PC-9 (cell line): ENCODE data around the gene ZNF442. TPM values are rescaled to one million over a fixed set of nuclear protein-coding genes. Genes with fewer than 3 reads are reported as not detected.

Source experiments
- BruUV-seq: library from RNA; stranded (reverse); fragments of 400-500 nt; replicated peaks from 2 replicates; lab custom pipeline; 2021; lab: Mats Ljungman, UMichigan
- CTCF ChIA-PET: fragments of 300-600 bp; sonication (Branson Sonifier 250); formaldehyde crosslinking; loops from one replicate; lab custom pipeline; 2022; ENCODE audit warnings: antibody characterized with exemption; lab: Charles Lee
- POLR2A ChIA-PET: fragments of 300-600 bp; sonication (Branson Sonifier 250); formaldehyde crosslinking; loops from one replicate; lab custom pipeline; 2022; ENCODE audit warnings: antibody characterized with exemption; ENCODE audit not compliant: unreplicated experiment; lab: Charles Lee
- DNase-seq, 2 experiments: peaks; one replicate each; pipeline versions ENCODE4 v3.0.0 to v3.0.0-alpha.2; 2015 to 2022; ENCODE audit warnings: mixed read lengths in 1 of 2
- H2AFZ ChIP-seq: fragments of 200-600 bp; sonication (generic); 2 replicates; pipeline ENCODE4 v1.8.1; 2017; ENCODE audit warnings: antibody characterized with exemption
- H3F3A ChIP-seq: fragments of 200-600 bp; sonication (generic); 2 replicates; pipeline ENCODE4 v1.8.1; 2017; ENCODE audit warnings: antibody characterized with exemption, mild to moderate bottlenecking, low read depth; ENCODE audit not compliant: insufficient read depth
- H3K27ac ChIP-seq: fragments of 200-600 bp; sonication (generic); 2 replicates; pipeline ENCODE4 v1.6.1; 2016; ENCODE audit warnings: mixed run types
- H3K27me3 ChIP-seq: fragments of 200-600 bp; sonication (generic); 2 replicates; pipeline ENCODE4 v1.6.1; 2016; ENCODE audit warnings: low read depth, mixed run types; ENCODE audit not compliant: insufficient read depth
- H3K36me3 ChIP-seq: fragments of 200-600 bp; sonication (generic); 2 replicates; pipeline ENCODE4 v1.6.1; 2016; ENCODE audit warnings: low read depth, mixed run types
- H3K4me1 ChIP-seq: fragments of 200-600 bp; sonication (generic); replicated peaks from 2 replicates; pipeline ENCODE4 v1.6.1; 2016; ENCODE audit warnings: mixed run types; ENCODE audit not compliant: insufficient read depth
- H3K4me2 ChIP-seq: fragments of 200-600 bp; sonication (generic); 2 replicates; pipeline ENCODE4 v1.6.1; 2017; ENCODE audit warnings: mixed run types
- H3K4me3 ChIP-seq: fragments of 200-600 bp; sonication (generic); 2 replicates; pipeline ENCODE4 v1.6.1; 2016; ENCODE audit warnings: mixed run types
- H3K79me2 ChIP-seq: fragments of 200-600 bp; sonication (generic); 2 replicates; pipeline ENCODE4 v1.6.1; 2017; ENCODE audit warnings: low read depth, mixed run types
- H3K9me2 ChIP-seq: fragments of 200-600 bp; sonication (generic); 2 replicates; pipeline ENCODE4 v1.8.1; 2017; ENCODE audit warnings: mild to moderate bottlenecking; ENCODE audit not compliant: insufficient read depth
- H3K9me3 ChIP-seq: fragments of 200-600 bp; sonication (generic); 2 replicates; pipeline ENCODE4 v1.8.1; 2016; ENCODE audit warnings: low read depth; ENCODE audit not compliant: insufficient read depth
- H4K20me1 ChIP-seq: fragments of 200-600 bp; sonication (generic); 2 replicates; pipeline ENCODE4 v1.8.1; 2017; ENCODE audit not compliant: insufficient read depth
- CTCF ChIP-seq: fragments of 200-600 bp; sonication (generic); conservative IDR thresholded peaks from 2 replicates; pipeline ENCODE4 v1.6.1; 2017; ENCODE audit warnings: mixed run types, antibody characterized with exemption, mild to moderate bottlenecking, moderate library complexity
- EZH2 ChIP-seq: fragments of 200-600 bp; sonication (generic); IDR thresholded peaks from 2 replicates; pipeline ENCODE4 v1.8.0; 2017; ENCODE audit warnings: antibody characterized with exemption, low read depth
- intact Hi-C: fragments of 100-400 bp; cut with micrococcal nuclease; formaldehyde crosslinking; loops from one replicate; pipeline ENCODE4 v1.10.0; 2022; ENCODE audit not compliant: unreplicated experiment
- total RNA-seq: library from RNA; stranded (reverse); gene quantifications from 2 replicates; pipeline ENCODE4 v1.2.3, GENCODE V29; 2021

The ZNF442 gene
- total RNA-seq, 1 experiment from 2014 or later = not detected

- no peaks in the 10 kb centered on the region for H3K36me3 ChIP-seq
- H3F3A ChIP-seq = no peaks in the 10 kb centered on the region
- H3K9me2 ChIP-seq = no peaks in the 10 kb centered on the region
- intact Hi-C loops = no loop called here
- BruUV-seq = no TSS peak
- H2AFZ ChIP-seq = no peak overlapping the region
- H4K20me1 ChIP-seq = no peaks in the 10 kb centered on the region
- DNase-seq = no peak
- CTCF ChIA-PET = no interaction called here
- H3K79me2 ChIP-seq = no peaks in the 10 kb centered on the region
- H3K27me3 ChIP-seq = no peaks in the 10 kb centered on the region
- no peak overlapping the region for H3K4me3 ChIP-seq
- no peak overlapping the region for H3K4me2 ChIP-seq
- POLR2A ChIA-PET = no interaction called here
- TF ChIP-seq CTCF (no peak), EZH2 (no peak)
- no peak overlapping the region for H3K27ac ChIP-seq
- peaks cover 42% of the 10 kb centered on the region for H3K9me3 ChIP-seq
- H3K4me1 ChIP-seq = no peaks in the 10 kb centered on the region
Observed at GRCh38 chr19:12350890-12351197, 14.6 kb downstream of the ZNF442 start.

GRCh38 chr19:12350185-12350889, 15.1 kb downstream of the ZNF442 start:
- no peak for DNase-seq
- H4K20me1 ChIP-seq = no peaks in the 10 kb centered on the region
- H3K79me2 ChIP-seq = no peaks in the 10 kb centered on the region
- no peaks in the 10 kb centered on the region for H3F3A ChIP-seq
- no peak for TF ChIP-seq EZH2
- no peak for TF ChIP-seq CTCF
- no peak overlapping the region for H2AFZ ChIP-seq
- CTCF ChIA-PET = no interaction called here
- no peak overlapping the region for H3K4me2 ChIP-seq
- H3K27me3 ChIP-seq = no peaks in the 10 kb centered on the region
- no peaks in the 10 kb centered on the region for H3K9me2 ChIP-seq
- no peak overlapping the region for H3K4me3 ChIP-seq
- peaks cover 42% of the 10 kb centered on the region for H3K9me3 ChIP-seq
- POLR2A ChIA-PET = no interaction called here
- no peaks in the 10 kb centered on the region for H3K4me1 ChIP-seq
- no peaks in the 10 kb centered on the region for H3K36me3 ChIP-seq
- no peak overlapping the region for H3K27ac ChIP-seq
- intact Hi-C loops = no loop called here
- BruUV-seq = no TSS peak

GRCh38 chr19:12346896-12347295, 18.6 kb downstream of the ZNF442 start:
- peaks cover 34% of the 10 kb centered on the region; the same call in 1 of the 2 replicates for H3K9me3 ChIP-seq
- no peaks in the 10 kb centered on the region for H3K79me2 ChIP-seq
- no peaks in the 10 kb centered on the region for H3K4me1 ChIP-seq
- TF ChIP-seq CTCF = no peak
- TF ChIP-seq EZH2 = no peak
- no peak overlapping the region for H3K4me2 ChIP-seq
- H3K27ac ChIP-seq = no peak overlapping the region
- no peaks in the 10 kb centered on the region for H3K27me3 ChIP-seq
- H2AFZ ChIP-seq = no peak overlapping the region
- H4K20me1 ChIP-seq = no peaks in the 10 kb centered on the region
- H3F3A ChIP-seq = no peaks in the 10 kb centered on the region
- no TSS peak for BruUV-seq
- POLR2A ChIA-PET = no interaction called here
- no peaks in the 10 kb centered on the region for H3K9me2 ChIP-seq
- no peaks in the 10 kb centered on the region for H3K36me3 ChIP-seq
- CTCF ChIA-PET = no interaction called here
- H3K4me3 ChIP-seq = no peak overlapping the region
- no peak for DNase-seq
- intact Hi-C loops = no loop called here
